GM23338 (cell line): ENCODE results near the gene FGF19. TPM values are rescaled to one million over a fixed set of nuclear protein-coding genes. Genes with fewer than 3 reads are reported as not detected.
A peak's percentile ranks its signal among the peaks of the same experiment; 100 is the strongest.

Source experiments
- ATAC-seq: fragments of 200-7000 bp; cut with Tn5 transposase; 3 replicates; pipeline ENCODE4 v1.9.1; 2020
- DNase-seq: peaks from one replicate; pipeline ENCODE4 v3.0.0-alpha.2; 2015; ENCODE audit warnings: low spot score
- H2AFZ ChIP-seq: fragments of 200-600 bp; sonication (generic); 2 replicates; pipeline ENCODE4 v1.8.0; 2016; ENCODE audit warnings: antibody characterized with exemption, mild to moderate bottlenecking, moderate library complexity
- H3F3A ChIP-seq: fragments of 200-600 bp; sonication (generic); replicated peaks from 2 replicates; pipeline ENCODE4 v1.8.0; 2017; ENCODE audit warnings: antibody characterized with exemption, mixed run types, low read depth
- H3K27ac ChIP-seq: fragments of 200-600 bp; sonication (generic); 2 replicates; pipeline ENCODE4 v1.6.1; 2016; ENCODE audit warnings: low read depth
- H3K27me3 ChIP-seq: fragments of 200-600 bp; sonication (generic); 2 replicates; pipeline ENCODE4 v1.8.0; 2016; ENCODE audit warnings: mild to moderate bottlenecking, mixed run types, moderate library complexity; ENCODE audit not compliant: insufficient read depth
- H3K36me3 ChIP-seq: fragments of 200-600 bp; sonication (generic); 2 replicates; pipeline ENCODE4 v1.8.0; 2016; ENCODE audit warnings: mild to moderate bottlenecking; ENCODE audit not compliant: insufficient read depth
- H3K4me1 ChIP-seq: fragments of 200-600 bp; sonication (generic); 2 replicates; pipeline ENCODE4 v1.8.0; 2016; ENCODE audit warnings: mild to moderate bottlenecking, moderate library complexity; ENCODE audit not compliant: insufficient read depth
- H3K4me2 ChIP-seq: fragments of 200-600 bp; sonication (generic); 2 replicates; pipeline ENCODE4 v1.7.1; 2017; ENCODE audit warnings: mixed run types
- H3K4me3 ChIP-seq: fragments of 200-600 bp; sonication (generic); 2 replicates; pipeline ENCODE4 v1.6.1; 2016; ENCODE audit warnings: mixed run types
- H3K79me2 ChIP-seq: fragments of 200-600 bp; sonication (generic); replicated peaks from 2 replicates; pipeline ENCODE4 v1.8.0; 2017; ENCODE audit warnings: mild to moderate bottlenecking; ENCODE audit not compliant: insufficient read depth
- H3K9me2 ChIP-seq: fragments of 200-600 bp; sonication (generic); 2 replicates; pipeline ENCODE4 v1.8.0; 2017; ENCODE audit not compliant: insufficient read depth
- H4K20me1 ChIP-seq: fragments of 200-600 bp; sonication (generic); replicated peaks from 2 replicates; pipeline ENCODE4 v1.8.0; 2017; ENCODE audit warnings: mild to moderate bottlenecking; ENCODE audit not compliant: insufficient read depth
- H3K27ac Mint-ChIP-seq: 2 replicates; pipeline ENCODE4 v1.8.0; 2020; ENCODE audit warnings: inconsistent platforms, mild to moderate bottlenecking, moderate library complexity, mixed read lengths
- H3K27me3 Mint-ChIP-seq: 3 replicates; pipeline ENCODE4 v1.8.0; 2022; ENCODE audit warnings: low read depth, mild to moderate bottlenecking, moderate library complexity, mixed read lengths, inconsistent platforms; ENCODE audit not compliant: insufficient read depth, poor library complexity
- H3K36me3 Mint-ChIP-seq: 3 replicates; pipeline ENCODE4 v1.8.0; 2021; ENCODE audit warnings: low read depth, mild to moderate bottlenecking, inconsistent platforms, moderate library complexity, mixed read lengths
- H3K4me1 Mint-ChIP-seq: 3 replicates; pipeline ENCODE4 v1.8.0; 2020; ENCODE audit warnings: mild to moderate bottlenecking, inconsistent platforms, mixed read lengths
- H3K4me3 Mint-ChIP-seq: 3 replicates; pipeline ENCODE4 v1.8.0; 2021; ENCODE audit warnings: moderate library complexity, mild to moderate bottlenecking, inconsistent platforms, mixed read lengths
- H3K9me3 Mint-ChIP-seq: 3 replicates; pipeline ENCODE4 v1.8.0; 2020; ENCODE audit warnings: moderate library complexity, mild to moderate bottlenecking, inconsistent platforms, mixed read lengths
- JUNB ChIP-seq: IDR thresholded peaks from one replicate; pipeline ENCODE4 v1.6.1; 2016; ENCODE audit warnings: antibody characterized with exemption; ENCODE audit not compliant: unreplicated experiment
- POLR2AphosphoS5 ChIP-seq: IDR thresholded peaks from 2 replicates; pipeline ENCODE4 v1.6.1; 2016; ENCODE audit warnings: antibody characterized with exemption, low read depth
- ZNF114 ChIP-seq: fragments of 250-450 bp; sonication (Bioruptor Pico); IDR thresholded peaks from 2 replicates; pipeline ENCODE4 v1.5.0; 2020; ENCODE audit warnings: mild to moderate bottlenecking, moderate library complexity
- ZNF331 ChIP-seq: fragments of 250-450 bp; sonication (Bioruptor Pico); IDR thresholded peaks from 2 replicates; pipeline ENCODE4 v1.5.0; 2020; ENCODE audit warnings: low read depth, mild to moderate bottlenecking, moderate library complexity
- polyA plus RNA-seq: library from polyadenylated mRNA; unstranded; fragments of >200 nt; fragmentation: Nextera tagmentation; extraction: Ambion mirVana; gene quantifications from 2 replicates; pipeline ENCODE4 v1.2.1, GENCODE V29; 2016
- total RNA-seq: library from RNA; depleted of rRNA; stranded (reverse); fragments of >200 nt; shearing (Covaris generic); gene quantifications from 2 replicates; pipeline ENCODE4 v1.2.3, GENCODE V29; 2014
- TF ChIP-seq, protein P1 (sequence below): fragments of 250-450 bp; sonication (Bioruptor Pico); IDR thresholded peaks from 2 replicates; pipeline ENCODE4 v1.5.0; 2020; ENCODE audit warnings: mild to moderate bottlenecking, moderate library complexity

Gene FGF19
- total and polyA plus RNA-seq, 2 experiments from 2014 or later, result 21.7 to 36.1 TPM

DNA sequence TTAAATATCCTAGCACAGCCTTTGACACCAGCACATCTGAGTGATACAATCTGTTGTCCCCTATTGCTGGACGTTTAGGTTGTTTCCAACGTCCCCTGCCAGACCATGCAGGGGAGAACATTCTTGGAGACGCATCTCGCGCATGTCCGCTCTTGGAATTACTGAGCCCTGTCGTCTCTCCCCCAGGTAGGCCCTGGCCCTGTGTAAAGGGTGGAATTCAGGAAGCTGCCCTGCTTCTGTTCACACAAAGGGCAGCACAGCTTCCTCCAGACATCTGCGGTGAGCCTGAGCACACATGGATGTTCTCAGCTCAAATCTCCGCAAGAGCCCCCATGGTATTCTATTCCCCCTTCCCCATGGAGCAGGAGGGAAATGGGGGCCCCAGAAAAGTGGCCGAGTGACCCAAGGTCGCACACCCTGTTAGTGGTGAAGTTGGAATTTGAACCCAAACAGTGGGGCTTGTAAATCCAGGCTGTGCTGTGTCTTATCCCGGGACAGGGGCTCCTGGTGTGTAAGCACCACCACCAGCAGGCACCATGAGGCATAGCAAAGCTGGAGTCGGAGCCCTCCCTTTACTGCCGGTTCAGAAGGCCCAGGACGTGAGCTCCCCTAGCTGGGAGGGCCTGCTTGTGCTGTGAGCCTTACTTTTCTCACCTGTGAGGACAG, 5.0 kb upstream of the FGF19 start (continued):
- TF ChIP-seq, protein P1, sequence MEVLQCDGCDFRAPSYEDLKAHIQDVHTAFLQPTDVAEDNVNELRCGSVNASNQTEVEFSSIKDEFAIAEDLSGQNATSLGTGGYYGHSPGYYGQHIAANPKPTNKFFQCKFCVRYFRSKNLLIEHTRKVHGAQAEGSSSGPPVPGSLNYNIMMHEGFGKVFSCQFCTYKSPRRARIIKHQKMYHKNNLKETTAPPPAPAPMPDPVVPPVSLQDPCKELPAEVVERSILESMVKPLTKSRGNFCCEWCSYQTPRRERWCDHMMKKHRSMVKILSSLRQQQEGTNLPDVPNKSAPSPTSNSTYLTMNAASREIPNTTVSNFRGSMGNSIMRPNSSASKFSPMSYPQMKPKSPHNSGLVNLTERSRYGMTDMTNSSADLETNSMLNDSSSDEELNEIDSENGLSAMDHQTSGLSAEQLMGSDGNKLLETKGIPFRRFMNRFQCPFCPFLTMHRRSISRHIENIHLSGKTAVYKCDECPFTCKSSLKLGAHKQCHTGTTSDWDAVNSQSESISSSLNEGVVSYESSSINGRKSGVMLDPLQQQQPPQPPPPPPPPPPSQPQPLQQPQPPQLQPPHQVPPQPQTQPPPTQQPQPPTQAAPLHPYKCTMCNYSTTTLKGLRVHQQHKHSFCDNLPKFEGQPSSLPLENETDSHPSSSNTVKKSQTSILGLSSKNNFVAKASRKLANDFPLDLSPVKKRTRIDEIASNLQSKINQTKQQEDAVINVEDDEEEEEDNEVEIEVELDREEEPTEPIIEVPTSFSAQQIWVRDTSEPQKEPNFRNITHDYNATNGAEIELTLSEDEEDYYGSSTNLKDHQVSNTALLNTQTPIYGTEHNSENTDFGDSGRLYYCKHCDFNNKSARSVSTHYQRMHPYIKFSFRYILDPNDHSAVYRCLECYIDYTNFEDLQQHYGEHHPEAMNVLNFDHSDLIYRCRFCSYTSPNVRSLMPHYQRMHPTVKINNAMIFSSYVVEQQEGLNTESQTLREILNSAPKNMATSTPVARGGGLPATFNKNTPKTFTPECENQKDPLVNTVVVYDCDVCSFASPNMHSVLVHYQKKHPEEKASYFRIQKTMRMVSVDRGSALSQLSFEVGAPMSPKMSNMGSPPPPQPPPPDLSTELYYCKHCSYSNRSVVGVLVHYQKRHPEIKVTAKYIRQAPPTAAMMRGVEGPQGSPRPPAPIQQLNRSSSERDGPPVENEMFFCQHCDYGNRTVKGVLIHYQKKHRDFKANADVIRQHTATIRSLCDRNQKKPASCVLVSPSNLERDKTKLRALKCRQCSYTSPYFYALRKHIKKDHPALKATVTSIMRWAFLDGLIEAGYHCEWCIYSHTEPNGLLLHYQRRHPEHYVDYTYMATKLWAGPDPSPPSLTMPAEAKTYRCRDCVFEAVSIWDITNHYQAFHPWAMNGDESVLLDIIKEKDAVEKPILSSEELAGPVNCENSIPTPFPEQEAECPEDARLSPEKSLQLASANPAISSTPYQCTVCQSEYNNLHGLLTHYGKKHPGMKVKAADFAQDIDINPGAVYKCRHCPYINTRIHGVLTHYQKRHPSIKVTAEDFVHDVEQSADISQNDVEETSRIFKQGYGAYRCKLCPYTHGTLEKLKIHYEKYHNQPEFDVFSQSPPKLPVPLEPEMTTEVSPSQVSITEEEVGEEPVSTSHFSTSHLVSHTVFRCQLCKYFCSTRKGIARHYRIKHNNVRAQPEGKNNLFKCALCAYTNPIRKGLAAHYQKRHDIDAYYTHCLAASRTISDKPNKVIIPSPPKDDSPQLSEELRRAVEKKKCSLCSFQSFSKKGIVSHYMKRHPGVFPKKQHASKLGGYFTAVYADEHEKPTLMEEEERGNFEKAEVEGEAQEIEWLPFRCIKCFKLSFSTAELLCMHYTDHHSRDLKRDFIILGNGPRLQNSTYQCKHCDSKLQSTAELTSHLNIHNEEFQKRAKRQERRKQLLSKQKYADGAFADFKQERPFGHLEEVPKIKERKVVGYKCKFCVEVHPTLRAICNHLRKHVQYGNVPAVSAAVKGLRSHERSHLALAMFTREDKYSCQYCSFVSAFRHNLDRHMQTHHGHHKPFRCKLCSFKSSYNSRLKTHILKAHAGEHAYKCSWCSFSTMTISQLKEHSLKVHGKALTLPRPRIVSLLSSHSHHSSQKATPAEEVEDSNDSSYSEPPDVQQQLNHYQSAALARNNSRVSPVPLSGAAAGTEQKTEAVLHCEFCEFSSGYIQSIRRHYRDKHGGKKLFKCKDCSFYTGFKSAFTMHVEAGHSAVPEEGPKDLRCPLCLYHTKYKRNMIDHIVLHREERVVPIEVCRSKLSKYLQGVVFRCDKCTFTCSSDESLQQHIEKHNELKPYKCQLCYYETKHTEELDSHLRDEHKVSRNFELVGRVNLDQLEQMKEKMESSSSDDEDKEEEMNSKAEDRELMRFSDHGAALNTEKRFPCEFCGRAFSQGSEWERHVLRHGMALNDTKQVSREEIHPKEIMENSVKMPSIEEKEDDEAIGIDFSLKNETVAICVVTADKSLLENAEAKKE (CRISPR knock-in tag), result no peak
- TF ChIP-seq ZNF331, result no peak

DNA sequence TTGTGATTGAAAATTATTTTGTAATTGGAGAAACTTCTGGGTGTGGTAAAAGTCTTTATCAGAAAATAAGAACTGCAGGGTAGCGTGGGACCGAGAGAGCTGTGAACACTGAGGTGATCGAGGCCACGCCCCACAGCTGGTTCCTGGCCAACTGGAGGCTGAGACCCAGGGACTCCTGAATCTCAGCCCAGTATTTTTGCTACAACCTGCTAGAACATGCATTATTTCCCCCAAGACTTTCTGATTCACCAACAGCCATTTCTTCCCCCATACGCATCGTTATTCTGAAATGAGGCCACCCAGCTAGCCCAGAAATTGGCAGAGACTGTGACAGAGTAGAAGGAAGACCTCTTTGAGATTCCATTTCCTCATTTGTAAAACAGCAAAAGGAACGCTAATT, 3.4 kb upstream of the FGF19 start:
- H3K4me1 ChIP-seq, result peaks cover 54% of the 10 kb centered on the region
- peaks cover 21% of the 10 kb centered on the region for H3K27me3 ChIP-seq
- H3K79me2 ChIP-seq, result peaks cover 4% of the 10 kb centered on the region; the same call in 1 of the 2 replicates
- H3K4me1 Mint-ChIP-seq, result peaks cover 44% of the 10 kb centered on the region
- no peak for ATAC-seq
- no peaks in the 10 kb centered on the region for H3K9me3 Mint-ChIP-seq
- H3K27ac Mint-ChIP-seq, result no peak overlapping the region
- DNase-seq, result peak; percentile 65
- H3K27ac ChIP-seq, result no peak overlapping the region
- H3K4me3 ChIP-seq, result 0 out of 2 replicates have a peak overlapping the region, but pooled peaks have one; percentile 85
- no peaks in the 10 kb centered on the region for H3K36me3 ChIP-seq
- H2AFZ ChIP-seq, result no peak overlapping the region
- no peaks in the 10 kb centered on the region for H3K9me2 ChIP-seq
- H3F3A ChIP-seq, result peaks cover 7% of the 10 kb centered on the region
- no peaks in the 10 kb centered on the region for H3K36me3 Mint-ChIP-seq
- H3K4me3 Mint-ChIP-seq, result no peak overlapping the region
- H4K20me1 ChIP-seq, result no peaks in the 10 kb centered on the region
- H3K27me3 Mint-ChIP-seq, result peaks cover 24% of the 10 kb centered on the region
- H3K4me2 ChIP-seq, result peak overlapping the region; percentile 86
- TF ChIP-seq ZNF331, result no peak
- TF ChIP-seq, protein P1 (CRISPR knock-in tag), result no peak
- TF ChIP-seq ZNF114 (CRISPR knock-in tag), result no peak
- TF ChIP-seq JUNB, result no peak
- no peak for TF ChIP-seq POLR2AphosphoS5
